ENCODE measurements around the gene FRMD6. TPM values are rescaled to one million over a fixed set of nuclear protein-coding genes. Genes with fewer than 3 reads are reported as not detected.

FRMD6 gene
- total and polyA plus RNA-seq, 4 donors, result 3.2 to 27.2 (median 8.6) TPM

DNA sequence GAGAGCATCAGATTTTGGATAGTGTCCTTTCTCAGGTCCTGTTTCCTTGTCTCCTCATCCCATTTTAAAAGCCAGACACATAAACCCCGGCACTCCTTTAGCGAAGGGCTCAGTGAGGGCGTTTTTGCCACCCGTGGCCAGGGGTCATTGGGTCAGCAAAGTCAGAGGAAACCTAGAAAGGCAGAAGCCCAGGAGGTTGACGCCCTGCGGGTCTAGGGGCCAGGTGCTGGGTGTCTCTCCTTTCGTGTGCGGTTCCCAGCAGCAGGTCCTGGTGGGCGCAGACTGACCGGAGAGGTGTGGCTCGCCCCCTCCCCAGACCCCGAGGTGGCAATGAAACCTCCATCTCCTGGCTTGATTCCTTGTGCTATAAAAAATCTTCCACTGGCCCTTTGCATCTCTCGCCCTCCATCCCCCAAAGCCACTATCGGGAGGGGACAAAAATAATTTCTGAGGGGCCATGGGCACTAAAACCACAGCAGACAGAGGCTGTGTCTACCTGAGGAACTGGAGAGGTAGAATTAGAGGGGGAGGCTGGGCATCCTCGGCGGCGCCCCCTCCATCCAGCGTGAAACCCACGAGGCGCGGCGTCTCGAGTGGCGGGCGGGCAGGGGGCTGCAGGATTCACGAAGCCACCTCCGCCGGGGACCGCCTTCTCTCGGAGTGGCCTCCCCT is 858 bp upstream of the FRMD6 start:
- peak overlapping the region; percentile 72 to 86 for H3K9ac ChIP-seq (ENCODE audit: insufficient read depth in 1 of 2, low read length in 2 of 2)
- H3K27me3 ChIP-seq (ENCODE audit: control insufficient read depth in 3 of 3, insufficient read depth in 3 of 3, low read length in 2 of 3), result no peaks in the 10 kb centered on the region
- H3K9me3 ChIP-seq (ENCODE audit: control insufficient read depth in 4 of 4, insufficient read depth in 3 of 4, low read length in 3 of 4), result no peaks in the 10 kb centered on the region
- peak overlapping the region; percentile 64 for H3K4me3 ChIP-seq
- peak; percentile 30 to 41 (median 37) for DNase-seq
- peak overlapping the region; percentile 98 to 100 for H3K27ac ChIP-seq (ENCODE audit: low read depth in 1 of 2, low read length in 1 of 2)
- H3K4me1 ChIP-seq (ENCODE audit: control insufficient read depth in 5 of 5, insufficient read depth in 5 of 5, low read length in 5 of 5), result peaks cover 0 to 41% (median 0%) of the 10 kb centered on the region in 5 donors
- H3K36me3 ChIP-seq (ENCODE audit: control insufficient read depth in 4 of 4, insufficient read depth in 4 of 4, low read length in 4 of 4), result no peaks in the 10 kb centered on the region
- TF ChIP-seq CTCF (IDR thresholded peaks at IDR 0.05; ENCODE audit: control extremely low read depth, extremely low read depth), result no peak
- no peak for ATAC-seq (ENCODE audit: insufficient read depth, low FRiP score)
- WGBS, 2 donors, result 5% methylated on average over 26 to 30 of the region's 30 CpGs

DNA sequence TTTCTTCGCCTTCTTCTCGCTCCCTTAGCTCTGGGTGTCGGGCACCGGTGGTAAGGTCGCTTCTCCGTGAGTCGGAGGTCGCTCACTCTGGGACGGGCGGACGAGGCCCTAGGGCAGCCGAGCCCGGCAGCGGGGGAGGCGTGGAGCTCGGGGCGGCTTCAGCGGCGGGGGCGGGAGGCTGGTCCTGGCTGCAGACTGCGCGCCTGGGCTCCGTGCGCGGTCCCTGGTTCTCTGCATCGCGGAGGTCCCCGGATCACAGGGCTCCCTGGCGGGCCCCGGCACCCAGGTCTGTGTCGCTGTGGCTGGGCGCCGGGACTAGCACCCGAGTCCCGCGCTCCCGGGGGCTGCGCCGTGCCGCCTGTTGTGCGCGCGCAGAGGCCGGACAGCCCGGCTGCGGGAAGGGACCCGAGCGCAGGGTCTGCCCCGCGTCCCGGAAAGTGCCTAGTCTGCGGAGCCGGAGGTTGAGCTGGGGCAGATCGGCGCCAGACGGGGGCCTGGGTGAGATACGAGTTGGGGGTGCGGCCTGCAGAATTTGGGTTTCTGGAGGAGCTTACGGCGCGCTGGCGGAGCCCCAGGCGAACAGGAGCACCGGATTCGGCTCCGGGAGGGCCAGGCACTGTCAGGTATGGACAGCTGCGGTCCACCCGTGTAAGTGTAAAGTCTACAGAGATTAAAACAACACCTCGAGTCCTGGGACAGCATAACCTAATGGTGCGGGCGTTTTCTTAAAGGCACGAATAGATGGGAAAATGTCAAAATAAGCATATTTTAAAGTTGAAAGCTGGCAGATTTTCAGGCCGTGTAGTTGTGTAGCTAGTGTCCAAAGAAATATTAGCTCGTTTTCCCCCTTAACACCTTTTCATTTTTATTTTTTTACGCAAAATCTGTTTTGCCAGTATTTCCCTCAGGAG is 713 bp downstream of the FRMD6 start:
- ATAC-seq (ENCODE audit: insufficient read depth, low FRiP score), result peak; percentile 49

GRCh38 chr14:51653079-51653774 is 1.5 kb downstream of the FRMD6 start:
- no peaks in the 10 kb centered on the region for H3K9me3 ChIP-seq (ENCODE audit: control insufficient read depth in 4 of 4, insufficient read depth in 3 of 4, low read length in 3 of 4)
- peak overlapping the region in 1 of 2 donors; percentile 85 for H3K27ac ChIP-seq (ENCODE audit: low read depth in 1 of 2, low read length in 1 of 2)
- peak overlapping the region; percentile 2 for H3K4me3 ChIP-seq
- peak overlapping the region in 1 of 2 donors; percentile 72 for H3K9ac ChIP-seq (ENCODE audit: insufficient read depth in 1 of 2, low read length in 2 of 2)
- no peak for TF ChIP-seq CTCF (IDR thresholded peaks at IDR 0.05; ENCODE audit: control extremely low read depth, extremely low read depth)
- H3K4me1 ChIP-seq (ENCODE audit: control insufficient read depth in 5 of 5, insufficient read depth in 5 of 5, low read length in 5 of 5), result peaks cover 0 to 46% (median 0%) of the 10 kb centered on the region in 5 donors
- no peaks in the 10 kb centered on the region for H3K27me3 ChIP-seq (ENCODE audit: control insufficient read depth in 3 of 3, insufficient read depth in 3 of 3, low read length in 2 of 3)
- ATAC-seq (ENCODE audit: insufficient read depth, low FRiP score), result no peak
- peak; percentile 19 to 88 (median 87) for DNase-seq
- no peaks in the 10 kb centered on the region for H3K36me3 ChIP-seq (ENCODE audit: control insufficient read depth in 4 of 4, insufficient read depth in 4 of 4, low read length in 4 of 4)
- 6 to 10% methylated on average over 6 of the region's 6 CpGs for WGBS, 2 donors

More for the DNA sequence above, 713 bp downstream of the FRMD6 start:
- H3K4me1 ChIP-seq (ENCODE audit: control insufficient read depth in 5 of 5, insufficient read depth in 5 of 5, low read length in 5 of 5), result peaks cover 0 to 46% (median 0%) of the 10 kb centered on the region in 5 donors
- H3K9me3 ChIP-seq (ENCODE audit: control insufficient read depth in 4 of 4, insufficient read depth in 3 of 4, low read length in 3 of 4), result no peaks in the 10 kb centered on the region
- H3K27me3 ChIP-seq (ENCODE audit: control insufficient read depth in 3 of 3, insufficient read depth in 3 of 3, low read length in 2 of 3), result no peaks in the 10 kb centered on the region
- peak overlapping the region in 1 of 2 donors; percentile 72 for H3K9ac ChIP-seq (ENCODE audit: insufficient read depth in 1 of 2, low read length in 2 of 2)
- WGBS, 2 donors, result 0 to 1% methylated on average over 73 to 75 of the region's 75 CpGs
- no peak for TF ChIP-seq CTCF (IDR thresholded peaks at IDR 0.05; ENCODE audit: control extremely low read depth, extremely low read depth)
- no peaks in the 10 kb centered on the region for H3K36me3 ChIP-seq (ENCODE audit: control insufficient read depth in 4 of 4, insufficient read depth in 4 of 4, low read length in 4 of 4)
- DNase-seq, result peak in 2 of 3 donors; percentile 50 to 53
- H3K4me3 ChIP-seq, result peak overlapping the region; percentile 76
- H3K27ac ChIP-seq (ENCODE audit: low read depth in 1 of 2, low read length in 1 of 2), result peak overlapping the region; percentile 85 to 90
